GM13977 (cell line): ENCODE data around the gene LINGO4.

Experiments
- DNase-seq: peaks from one replicate; pipeline ENCODE4 v3.0.0; 2012; ENCODE audit warnings: low spot score
- in situ Hi-C: fragments of 300-500 bp; cut with MboI; formaldehyde crosslinking; loops from one replicate; pipeline ENCODE4 v1.12.0; 2022; ENCODE audit warnings: low sequenced_read_pairs, low pct_unique_long_range_greater_than_20kb, mixed read lengths, inconsistent platforms; ENCODE audit not compliant: unreplicated experiment
- TF ChIP-seq, protein P1 (sequence below): IDR thresholded peaks from 2 replicates; pipeline ENCODE4 v1.5.1; 2012; ENCODE audit warnings: mild to moderate bottlenecking, control low read depth; ENCODE audit not compliant: insufficient read depth; ENCODE audit errors: extremely low read depth, missing control alignments

Gene LINGO4, protein sequence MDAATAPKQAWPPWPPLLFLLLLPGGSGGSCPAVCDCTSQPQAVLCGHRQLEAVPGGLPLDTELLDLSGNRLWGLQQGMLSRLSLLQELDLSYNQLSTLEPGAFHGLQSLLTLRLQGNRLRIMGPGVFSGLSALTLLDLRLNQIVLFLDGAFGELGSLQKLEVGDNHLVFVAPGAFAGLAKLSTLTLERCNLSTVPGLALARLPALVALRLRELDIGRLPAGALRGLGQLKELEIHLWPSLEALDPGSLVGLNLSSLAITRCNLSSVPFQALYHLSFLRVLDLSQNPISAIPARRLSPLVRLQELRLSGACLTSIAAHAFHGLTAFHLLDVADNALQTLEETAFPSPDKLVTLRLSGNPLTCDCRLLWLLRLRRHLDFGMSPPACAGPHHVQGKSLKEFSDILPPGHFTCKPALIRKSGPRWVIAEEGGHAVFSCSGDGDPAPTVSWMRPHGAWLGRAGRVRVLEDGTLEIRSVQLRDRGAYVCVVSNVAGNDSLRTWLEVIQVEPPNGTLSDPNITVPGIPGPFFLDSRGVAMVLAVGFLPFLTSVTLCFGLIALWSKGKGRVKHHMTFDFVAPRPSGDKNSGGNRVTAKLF

DNA sequence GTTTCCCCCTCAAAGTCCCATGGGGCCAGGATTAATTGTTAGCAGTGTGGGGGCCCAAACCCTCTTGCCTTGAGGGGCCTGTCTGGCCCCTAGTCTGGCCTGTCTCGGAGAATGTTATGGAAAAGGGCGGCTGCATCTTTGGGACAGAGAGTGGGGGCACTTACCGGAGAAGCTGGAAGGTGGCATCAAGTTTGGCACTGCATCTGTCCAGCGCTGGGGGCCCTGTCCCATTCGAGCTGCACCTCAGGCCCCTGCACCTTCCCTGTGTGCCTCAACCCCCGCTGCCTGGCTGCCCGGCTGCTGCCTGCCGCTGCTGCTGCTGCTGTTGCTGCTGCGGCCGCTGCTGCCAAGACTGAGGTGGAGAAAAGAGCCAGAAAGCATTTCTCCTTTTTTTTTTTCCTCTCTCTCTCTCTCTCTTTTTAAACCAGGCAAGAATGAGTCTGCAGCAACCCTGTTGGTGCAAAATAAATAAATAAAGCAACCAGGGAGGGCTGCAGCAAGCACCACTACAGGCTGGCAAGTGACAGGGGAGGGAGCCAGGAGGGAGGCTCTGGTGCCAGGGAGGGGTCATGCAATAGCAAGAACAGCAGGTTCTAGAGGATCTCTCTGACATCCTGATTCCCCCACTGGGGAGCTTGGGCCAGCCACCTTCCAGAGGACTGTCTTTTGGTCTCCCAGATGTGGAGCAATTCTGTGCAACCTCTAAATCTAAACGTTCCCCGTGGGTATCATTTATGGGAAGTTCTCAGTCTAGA lies at the start of gene LINGO4:
TSS of gene LINGO4 (minus strand) at position 354 of the 755 bp plus-strand sequence. CDS start 2,715 bp downstream, outside the sequence.
- DNase-seq = no peak
- in situ Hi-C loops = no loop called here
- TF ChIP-seq, protein P1, sequence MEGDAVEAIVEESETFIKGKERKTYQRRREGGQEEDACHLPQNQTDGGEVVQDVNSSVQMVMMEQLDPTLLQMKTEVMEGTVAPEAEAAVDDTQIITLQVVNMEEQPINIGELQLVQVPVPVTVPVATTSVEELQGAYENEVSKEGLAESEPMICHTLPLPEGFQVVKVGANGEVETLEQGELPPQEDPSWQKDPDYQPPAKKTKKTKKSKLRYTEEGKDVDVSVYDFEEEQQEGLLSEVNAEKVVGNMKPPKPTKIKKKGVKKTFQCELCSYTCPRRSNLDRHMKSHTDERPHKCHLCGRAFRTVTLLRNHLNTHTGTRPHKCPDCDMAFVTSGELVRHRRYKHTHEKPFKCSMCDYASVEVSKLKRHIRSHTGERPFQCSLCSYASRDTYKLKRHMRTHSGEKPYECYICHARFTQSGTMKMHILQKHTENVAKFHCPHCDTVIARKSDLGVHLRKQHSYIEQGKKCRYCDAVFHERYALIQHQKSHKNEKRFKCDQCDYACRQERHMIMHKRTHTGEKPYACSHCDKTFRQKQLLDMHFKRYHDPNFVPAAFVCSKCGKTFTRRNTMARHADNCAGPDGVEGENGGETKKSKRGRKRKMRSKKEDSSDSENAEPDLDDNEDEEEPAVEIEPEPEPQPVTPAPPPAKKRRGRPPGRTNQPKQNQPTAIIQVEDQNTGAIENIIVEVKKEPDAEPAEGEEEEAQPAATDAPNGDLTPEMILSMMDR = no peak

DNA sequence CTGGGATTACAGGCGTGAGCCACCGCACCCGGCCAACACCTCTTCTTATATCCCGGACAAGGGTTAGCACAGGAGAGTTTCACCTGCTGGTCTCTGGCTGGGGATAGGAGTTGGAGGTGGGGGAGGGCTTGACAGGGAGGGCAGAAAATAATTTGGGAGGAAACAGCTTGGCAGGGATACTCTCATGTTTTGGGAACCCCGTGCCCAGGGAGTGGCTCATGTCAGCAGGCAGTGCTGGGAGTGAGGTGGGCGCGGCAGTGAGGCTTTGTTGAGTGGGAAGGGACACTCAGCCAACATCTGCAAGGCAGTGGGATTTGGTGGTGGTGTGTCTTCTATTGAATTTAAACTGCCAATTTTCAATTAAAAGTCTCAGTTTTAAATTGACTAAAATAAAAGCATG lies 49.4 kb upstream of the LINGO4 start:
- TF ChIP-seq, protein P1 = no peak
- in situ Hi-C loops = no loop called here
- no peak for DNase-seq

DNA sequence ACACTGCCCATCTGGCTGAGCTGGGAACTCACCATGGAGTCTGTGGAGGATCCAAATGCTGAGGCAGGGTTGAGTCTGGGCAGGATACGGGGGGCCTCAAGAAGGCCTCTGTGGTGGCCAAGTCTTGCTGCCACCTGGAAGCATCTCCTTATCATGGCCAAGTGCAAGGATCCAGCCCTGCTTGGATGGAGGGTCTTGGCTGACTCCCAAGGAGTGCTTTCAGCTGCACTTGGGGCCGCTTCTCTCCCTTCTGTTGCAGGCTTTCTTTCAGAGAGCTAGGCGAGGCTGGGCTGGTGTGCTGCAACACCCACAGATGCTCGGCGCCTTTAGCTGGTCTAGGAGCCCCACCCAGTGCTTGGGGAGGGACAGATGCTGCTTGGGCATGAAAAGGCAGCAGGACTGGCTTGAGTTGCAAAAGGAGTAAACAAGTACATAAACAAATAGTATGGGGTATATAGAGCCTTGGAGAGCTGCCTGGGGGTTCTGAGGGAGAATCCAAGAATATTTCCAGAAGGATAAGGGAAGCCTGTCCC lies 48.3 kb upstream of the LINGO4 start, which contains the start of gene THEM5:
TSS of gene THEM5 (minus strand) at position 302 of the 533 bp plus-strand sequence. CDS start at position 155, 147 bp downstream.
- no peak for DNase-seq
- TF ChIP-seq, protein P1 = no peak
- in situ Hi-C loops = no loop called here

DNA sequence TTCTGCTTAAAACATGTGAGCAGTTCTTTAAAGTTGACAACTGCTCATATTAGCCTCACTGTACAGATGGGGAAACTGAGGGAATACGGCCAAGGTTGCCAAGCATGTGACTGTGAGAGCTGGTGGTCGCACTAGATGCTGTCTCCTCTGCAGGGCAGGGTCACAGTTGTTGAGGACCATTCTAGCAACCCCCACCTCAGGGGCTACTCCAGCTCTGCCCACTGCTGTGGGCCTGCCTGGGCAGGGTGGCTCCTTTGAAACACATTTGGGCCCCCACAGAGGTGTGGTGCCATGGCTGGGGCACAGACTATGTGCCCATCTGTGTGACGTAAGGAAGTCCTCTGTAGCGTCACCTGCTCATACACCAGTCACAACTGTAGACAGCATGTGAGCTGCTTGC lies 47.5 kb upstream of the LINGO4 start:
- in situ Hi-C loops = no loop called here
- TF ChIP-seq, protein P1 = no peak
- DNase-seq = no peak

DNA sequence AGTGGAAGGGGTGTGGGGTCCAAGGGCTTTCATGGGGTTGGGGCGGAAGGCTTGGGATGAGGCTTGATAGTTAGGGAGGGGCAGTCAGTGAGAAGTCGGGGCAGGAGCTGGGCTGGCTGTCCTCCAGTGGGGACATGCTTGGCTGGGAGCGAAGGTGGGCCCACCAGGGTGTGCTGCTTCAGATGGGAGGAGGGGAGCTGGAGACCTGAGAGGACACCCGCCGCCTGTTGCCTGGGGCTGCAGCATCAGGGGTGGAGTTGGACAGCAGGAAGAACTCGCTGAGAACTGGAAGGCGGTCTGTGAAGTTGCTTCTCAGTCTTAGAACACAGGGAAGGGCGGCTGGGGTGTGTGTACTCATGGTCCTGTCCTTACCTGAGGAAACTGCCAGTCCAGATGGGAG lies 46.7 kb upstream of the LINGO4 start:
- TF ChIP-seq, protein P1 = no peak
- in situ Hi-C loops = no loop called here
- DNase-seq = no peak

DNA sequence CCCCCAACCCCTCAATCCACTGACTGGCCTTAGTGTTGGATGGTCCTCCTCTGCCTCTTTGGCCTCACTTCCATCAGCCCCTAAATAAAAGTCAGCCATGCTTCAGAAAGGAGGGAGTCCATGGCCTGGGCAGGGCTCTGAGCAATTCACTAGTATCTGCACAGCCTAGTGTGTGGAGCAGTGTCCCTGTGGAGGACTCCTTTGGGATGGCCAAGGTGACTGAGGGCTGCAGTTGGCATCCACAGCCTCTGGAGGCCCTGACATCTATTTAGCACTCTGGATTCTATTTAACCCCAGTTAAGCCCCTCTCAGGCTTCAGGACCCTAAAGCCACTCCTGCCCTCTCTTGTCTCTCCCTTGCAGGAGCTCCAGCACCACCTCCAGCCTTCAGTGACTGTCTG lies 44.7 kb upstream of the LINGO4 start:
- in situ Hi-C loops = no loop called here
- TF ChIP-seq, protein P1 = no peak
- DNase-seq = no peak
